GM21367 (cell line): ENCODE measurements around the gene MAGI2.

Experiments
- ATAC-seq: cut with Tn5 transposase; IDR thresholded peaks from one replicate; pipeline ENCODE4 v1.9.1; 2021; ENCODE audit not compliant: unreplicated experiment

MAGI2 gene

GRCh38 chr7:78684201-78684600 lies 769.3 kb downstream of the MAGI2 start:
- no peak for ATAC-seq

GRCh38 chr7:78683566-78683965 lies 769.9 kb downstream of the MAGI2 start:
- no peak for ATAC-seq

- no peak for ATAC-seq
Observed at GRCh38 chr7:78679112-78679876, 774.2 kb downstream of the MAGI2 start.

GRCh38 chr7:78677391-78677790 lies 776.1 kb downstream of the MAGI2 start:
- no peak for ATAC-seq

- no peak for ATAC-seq
Observed at GRCh38 chr7:78675511-78675910, 778.0 kb downstream of the MAGI2 start.

- ATAC-seq = no peak
Observed at GRCh38 chr7:78673272-78673671, 780.2 kb downstream of the MAGI2 start.

GRCh38 chr7:78662939-78663338 lies 790.5 kb downstream of the MAGI2 start:
- no peak for ATAC-seq

GRCh38 chr7:78649976-78650375 lies 803.5 kb downstream of the MAGI2 start:
- ATAC-seq = no peak

- ATAC-seq = no peak
Observed at GRCh38 chr7:78649236-78649635, 804.2 kb downstream of the MAGI2 start.

GRCh38 chr7:78642751-78643150 lies 810.7 kb downstream of the MAGI2 start:
- ATAC-seq = no peak

GRCh38 chr7:78638364-78638763 lies 815.1 kb downstream of the MAGI2 start:
- ATAC-seq = no peak

- no peak for ATAC-seq
Observed at GRCh38 chr7:78636727-78637126, 816.7 kb downstream of the MAGI2 start.

GRCh38 chr7:78635026-78635793 lies 818.3 kb downstream of the MAGI2 start:
- ATAC-seq = no peak

- ATAC-seq = no peak
Observed at GRCh38 chr7:78634093-78634492, 819.4 kb downstream of the MAGI2 start.

GRCh38 chr7:78620920-78621319 lies 832.5 kb downstream of the MAGI2 start:
- ATAC-seq = no peak

GRCh38 chr7:78616539-78616938 lies 836.9 kb downstream of the MAGI2 start:
- ATAC-seq = no peak

- ATAC-seq = no peak
Observed at GRCh38 chr7:78609281-78609680, 844.2 kb downstream of the MAGI2 start.

GRCh38 chr7:78607099-78607498 lies 846.4 kb downstream of the MAGI2 start:
- no peak for ATAC-seq

GRCh38 chr7:78605119-78605518 lies 848.3 kb downstream of the MAGI2 start:
- ATAC-seq = no peak

GRCh38 chr7:78601728-78602127 lies 851.7 kb downstream of the MAGI2 start:
- ATAC-seq = no peak

GRCh38 chr7:78594156-78594555 lies 859.3 kb downstream of the MAGI2 start:
- ATAC-seq = no peak

- ATAC-seq = no peak
Observed at GRCh38 chr7:78588393-78588792, 865.1 kb downstream of the MAGI2 start.
